ENCODE measurements around the gene FAM20C.

DNA sequence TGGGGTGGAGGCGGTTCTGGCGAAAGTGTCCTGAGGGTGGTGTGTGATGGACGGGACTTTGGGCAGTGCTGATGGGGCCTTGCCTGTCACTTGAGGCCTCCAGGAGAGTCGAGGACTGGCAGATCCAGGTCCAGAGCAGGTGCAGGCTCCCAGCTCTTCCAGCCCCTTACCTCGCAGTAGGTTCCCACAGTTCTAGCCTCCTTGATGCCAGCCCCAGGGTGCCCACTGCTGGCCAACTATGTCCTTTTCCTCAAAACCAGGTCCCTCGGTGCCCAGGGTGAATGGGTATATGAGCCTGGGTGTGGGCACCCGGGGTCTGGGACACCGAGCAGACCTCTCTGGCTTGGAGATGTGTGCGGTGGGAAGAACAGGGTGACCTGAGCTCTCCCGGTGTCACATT lies 8.3 kb downstream of the FAM20C start:
- TF ChIP-seq EZH2 (IDR thresholded peaks at IDR 0.05; ENCODE audit: borderline replicate concordance, low read depth, low read length, poor library complexity, severe bottlenecking) (no peak), CTCF (conservative IDR thresholded peaks at IDR 0.05; ENCODE audit: low read depth, low read length) (no peak)

Measured in A673 (cell line).